Ovary (tissue), 9 donors: ENCODE results near the gene KNCN. TPM values are rescaled to one million over a fixed set of nuclear protein-coding genes. Genes with fewer than 3 reads are reported as not detected.

Experiments used
- DNase-seq, 5 donors: peaks; one replicate each; pipeline ENCODE4 v3.0.0-alpha.2; 2019 to 2020
- H3K27ac ChIP-seq, 2 donors: fragments of 200-600 bp; one replicate each; pipeline versions ENCODE4 v1.5.1 to v1.8.0; 2019 to 2022
- H3K27me3 ChIP-seq: fragments of 200-600 bp; one replicate; pipeline ENCODE4 v1.8.0; 2022
- H3K36me3 ChIP-seq: fragments of 200-600 bp; sonication (generic); one replicate; pipeline ENCODE4 v1.5.1; 2019
- H3K4me1 ChIP-seq: one replicate; pipeline ENCODE4 v1.8.1; 2013; ENCODE audit warnings: mild to moderate bottlenecking, moderate library complexity; ENCODE audit not compliant: insufficient read depth
- H3K4me3 ChIP-seq: fragments of 200-600 bp; sonication (generic); one replicate; pipeline ENCODE4 v1.5.1; 2017
- H3K9me3 ChIP-seq, 2 donors: fragments of 200-600 bp in 1 of 2; sonication (generic) in 1 of 2; one replicate each; pipeline versions ENCODE4 v1.5.1 to v1.8.1; 2013 to 2019; ENCODE audit warnings: mild to moderate bottlenecking in 1 of 2, moderate library complexity in 1 of 2
- EP300 ChIP-seq: sonication (generic); formaldehyde crosslinking; IDR thresholded peaks from one replicate; pipeline ENCODE4 v1.6.1; 2017; ENCODE audit warnings: antibody characterized with exemption
- POLR2A ChIP-seq: fragments of 450-650 bp; IDR thresholded peaks from one replicate; pipeline ENCODE4 v1.6.1; 2017; ENCODE audit warnings: antibody characterized with exemption, mild to moderate bottlenecking, moderate library complexity
- WGBS, 3 donors: extraction: QIAGEN DNeasy Blood & Tissue Kit in 1 of 3; methylation state at CpG; one replicate each; pipeline versions ENCODE4 v1.1.5 to v1.1.7; 2013 to 2017; 5-methylcytosine and 5-hydroxymethylcytosine counted together
- intact Hi-C, 4 donors: fragments of 100-400 bp; cut with DNase I; formaldehyde crosslinking; loops; one replicate each; pipeline versions ENCODE4 v1.11.0 to v1.15.1; 2022 to 2023
- polyA plus RNA-seq, 2 donors: library from polyadenylated mRNA; stranded (reverse); fragments of 200-250 nt in 1 of 2; fragments of 350-450 nt in 1 of 2; fragmentation: Illumina TruSeq in 1 of 2; extraction: RNeasy Lipid Tissue Mini Kit (QIAGEN cat#74804) in 1 of 2; gene quantifications; one replicate each; pipeline ENCODE4 v1.2.3, GENCODE V29; 2013 to 2014
- total RNA-seq, 7 donors: library from RNA; depleted of rRNA in 2 of 7; stranded (reverse); fragments of >200 nt in 2 of 7; fragmentation: NEBNext Ultra II Directional in 3 of 7; extraction: Animal tissue kit (Norgen Biotek cat#: 25700) in 3 of 7; gene quantifications; one replicate each; pipeline versions ENCODE4 v1.1.0 to v1.2.4, GENCODE V29; 2016 to 2023
- TF ChIP-seq, protein P1 (sequence below), 3 donors: fragments of 450-650 bp in 2 of 3; fragments of 200-600 bp in 1 of 3; IDR thresholded peaks; one replicate each; pipeline versions ENCODE4 v1.5.1 to v1.8.0; 2016 to 2022; ENCODE audit warnings: antibody characterized with exemption in 3 of 3, mild to moderate bottlenecking in 1 of 3
- donor health status: DM: no; HTN: no; CAD: no; lungs with moderate emphysema.
- donor health status: DM: no; HTN: no; CAD: no.
- donor health status: Bipolar disorder and iron deficiency.
- donor health status: DM: yes; HTN: yes; CAD: no.
- donor health status: DM: no; HTN: no; CAD: no.
- donor health status: DM: yes; HTN: yes; CAD: no.

KNCN gene
- total and polyA plus RNA-seq, 9 donors: 0.08 TPM; not detected in 8

DNA sequence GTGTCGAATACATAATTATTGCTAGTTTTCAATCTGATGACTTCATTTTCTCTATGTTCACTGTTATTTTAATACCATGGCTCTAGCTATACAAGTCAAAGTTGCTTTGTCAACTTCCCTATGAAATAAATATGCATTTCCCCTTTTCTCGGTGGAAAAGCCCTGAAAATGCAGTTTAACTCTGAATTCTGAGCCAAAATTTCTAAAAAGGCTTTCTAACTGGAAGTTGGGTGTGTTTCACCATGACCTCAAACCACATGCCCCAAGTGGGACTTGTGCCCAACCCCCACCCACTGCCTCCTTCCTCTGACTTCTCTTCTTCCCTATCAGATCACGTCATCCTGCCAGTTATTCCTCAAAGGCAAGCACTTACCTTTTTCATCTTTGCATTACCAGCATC, 43.7 kb upstream of the KNCN start:
- no peaks in the 10 kb centered on the region for H3K9me3 ChIP-seq
- no peak overlapping the region for H3K27ac ChIP-seq
- 78 to 85% (median 84%) methylated on average over 3 of the region's 3 CpGs for WGBS, 3 donors
- no peaks in the 10 kb centered on the region for H3K27me3 ChIP-seq
- no peak overlapping the region for H3K4me3 ChIP-seq
- DNase-seq: no peak
- TF ChIP-seq, protein P1, sequence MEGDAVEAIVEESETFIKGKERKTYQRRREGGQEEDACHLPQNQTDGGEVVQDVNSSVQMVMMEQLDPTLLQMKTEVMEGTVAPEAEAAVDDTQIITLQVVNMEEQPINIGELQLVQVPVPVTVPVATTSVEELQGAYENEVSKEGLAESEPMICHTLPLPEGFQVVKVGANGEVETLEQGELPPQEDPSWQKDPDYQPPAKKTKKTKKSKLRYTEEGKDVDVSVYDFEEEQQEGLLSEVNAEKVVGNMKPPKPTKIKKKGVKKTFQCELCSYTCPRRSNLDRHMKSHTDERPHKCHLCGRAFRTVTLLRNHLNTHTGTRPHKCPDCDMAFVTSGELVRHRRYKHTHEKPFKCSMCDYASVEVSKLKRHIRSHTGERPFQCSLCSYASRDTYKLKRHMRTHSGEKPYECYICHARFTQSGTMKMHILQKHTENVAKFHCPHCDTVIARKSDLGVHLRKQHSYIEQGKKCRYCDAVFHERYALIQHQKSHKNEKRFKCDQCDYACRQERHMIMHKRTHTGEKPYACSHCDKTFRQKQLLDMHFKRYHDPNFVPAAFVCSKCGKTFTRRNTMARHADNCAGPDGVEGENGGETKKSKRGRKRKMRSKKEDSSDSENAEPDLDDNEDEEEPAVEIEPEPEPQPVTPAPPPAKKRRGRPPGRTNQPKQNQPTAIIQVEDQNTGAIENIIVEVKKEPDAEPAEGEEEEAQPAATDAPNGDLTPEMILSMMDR (IDR thresholded peaks at IDR 0.05): no peak
- TF ChIP-seq EP300 (no peak), POLR2A (no peak)
- no peaks in the 10 kb centered on the region for H3K36me3 ChIP-seq
- intact Hi-C loops: no loop called here
- H3K4me1 ChIP-seq: peaks cover 3% of the 10 kb centered on the region

DNA sequence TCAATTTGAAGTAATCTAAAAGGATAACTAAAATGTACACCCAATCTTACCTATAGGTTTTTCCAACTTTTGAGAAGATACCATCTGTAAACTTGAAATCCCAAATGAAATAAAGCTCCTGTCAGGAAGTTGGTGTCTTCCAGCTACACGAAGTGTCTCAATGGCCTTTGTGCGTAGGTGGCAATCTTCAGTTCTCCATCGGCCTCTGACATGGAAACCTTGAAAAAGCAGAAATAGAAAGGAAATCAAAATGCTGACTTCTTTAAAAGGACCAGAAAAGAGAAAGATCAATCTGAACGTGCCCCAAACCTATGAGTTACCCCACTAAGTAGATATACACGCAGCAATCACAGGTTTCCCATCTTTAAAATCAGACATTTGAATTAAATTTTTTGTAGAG, 42.6 kb upstream of the KNCN start:
- Histone ChIP-seq H3K27ac (no peak overlapping the region), H3K27me3 (no peaks in the 10 kb centered on the region), H3K36me3 (no peaks in the 10 kb centered on the region), H3K4me1 (no peaks in the 10 kb centered on the region), H3K9me3 (no peaks in the 10 kb centered on the region), H3K4me3 (no peak overlapping the region)
- TF ChIP-seq POLR2A (no peak), EP300 (no peak)
- TF ChIP-seq, protein P1 (IDR thresholded peaks at IDR 0.05): no peak
- DNase-seq: no peak
- WGBS, 3 donors: 90 to 95% (median 91%) methylated on average over 5 of the region's 5 CpGs
- intact Hi-C loops: no loop called here

DNA sequence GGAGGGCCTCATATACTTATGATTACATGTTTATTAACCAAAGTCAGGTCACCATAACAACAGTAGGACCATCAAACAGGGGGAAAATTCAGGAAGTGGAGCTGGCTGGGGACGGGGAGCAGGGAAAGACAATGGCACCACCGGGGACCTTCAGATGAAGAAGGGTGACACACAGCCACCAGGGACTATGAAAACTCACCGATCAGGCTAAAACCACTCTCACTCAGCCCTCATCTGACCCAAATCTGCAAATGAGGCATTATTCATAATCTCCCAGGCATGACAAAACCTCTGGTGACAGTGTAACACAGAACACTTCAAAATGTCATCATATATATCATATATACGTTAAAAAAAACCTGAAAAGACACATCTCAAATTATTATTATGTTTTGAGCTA, 41.4 kb upstream of the KNCN start:
- intact Hi-C loops: no loop called here
- TF ChIP-seq POLR2A: no peak
- TF ChIP-seq, protein P1 (IDR thresholded peaks at IDR 0.05): no peak
- no peak for TF ChIP-seq EP300
- no peaks in the 10 kb centered on the region for H3K4me1 ChIP-seq
- H3K9me3 ChIP-seq: no peaks in the 10 kb centered on the region
- 90 to 91% (median 91%) methylated on average over 4 of the region's 4 CpGs for WGBS, 3 donors
- H3K4me3 ChIP-seq: no peak overlapping the region
- no peaks in the 10 kb centered on the region for H3K36me3 ChIP-seq
- no peak for DNase-seq
- H3K27me3 ChIP-seq: no peaks in the 10 kb centered on the region
- H3K27ac ChIP-seq: no peak overlapping the region

DNA sequence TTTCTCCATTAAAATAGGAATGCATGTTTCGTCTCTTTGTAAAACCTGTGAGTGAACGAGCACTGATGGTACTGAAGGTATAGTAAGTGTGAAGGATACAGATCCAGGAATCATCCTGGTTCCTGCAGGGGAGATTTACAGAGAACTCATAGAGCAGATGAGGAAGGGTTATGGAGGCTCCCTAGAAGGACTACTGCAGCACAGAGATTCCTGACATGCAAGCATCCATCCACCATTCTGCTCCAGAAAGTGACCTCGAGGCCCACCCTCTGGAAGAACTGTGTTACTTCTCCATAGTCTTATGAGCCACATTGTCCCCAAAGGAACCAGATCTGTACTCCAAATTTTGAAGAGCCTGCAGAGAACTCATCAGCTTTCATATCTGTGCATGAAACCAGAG, 38.1 kb upstream of the KNCN start:
- 90 to 92% (median 91%) methylated on average over 3 of the region's 3 CpGs for WGBS, 3 donors
- Histone ChIP-seq H3K36me3 (no peaks in the 10 kb centered on the region), H3K4me1 (no peaks in the 10 kb centered on the region), H3K27me3 (no peaks in the 10 kb centered on the region), H3K9me3 (no peaks in the 10 kb centered on the region), H3K4me3 (no peak overlapping the region), H3K27ac (no peak overlapping the region)
- no peak for DNase-seq
- intact Hi-C loops: no loop called here
- TF ChIP-seq POLR2A: no peak
- TF ChIP-seq EP300: no peak

DNA sequence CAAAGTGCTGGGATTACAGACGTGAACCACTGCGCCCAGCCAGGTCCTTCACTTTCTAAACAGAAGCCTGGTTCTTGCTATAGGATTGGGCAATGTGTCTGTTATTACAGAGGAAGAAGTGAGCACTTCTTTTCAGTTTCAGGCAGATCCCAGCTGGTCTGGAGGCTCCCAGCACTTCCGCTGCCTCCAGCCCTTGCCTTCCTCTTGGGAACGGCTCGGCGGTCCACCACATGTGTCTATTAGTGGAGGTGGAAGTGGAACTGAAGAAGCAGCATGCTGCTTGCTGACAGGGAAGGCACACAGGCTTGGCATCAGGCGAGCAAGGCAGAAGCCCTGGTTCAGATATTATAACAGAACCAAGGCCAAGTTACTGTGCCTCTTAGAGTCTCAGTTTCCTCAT, 35.6 kb upstream of the KNCN start:
- Histone ChIP-seq H3K9me3 (no peaks in the 10 kb centered on the region), H3K27ac (no peak overlapping the region), H3K4me1 (no peaks in the 10 kb centered on the region), H3K36me3 (no peaks in the 10 kb centered on the region), H3K27me3 (no peaks in the 10 kb centered on the region), H3K4me3 (no peak overlapping the region)
- TF ChIP-seq EP300 (no peak), POLR2A (no peak)
- TF ChIP-seq, protein P1 (IDR thresholded peaks at IDR 0.05): no peak
- WGBS, 3 donors: 92 to 99% (median 94%) methylated on average over 7 of the region's 7 CpGs
- no peak for DNase-seq
- intact Hi-C loops: no loop called here
